ENCODE data around the gene STRN3.
"Not testable (repeated sequence)": the region's sequence is repeated elsewhere in the genome, so short reads cannot be mapped to it uniquely, and the experiment has no call there.

The STRN3 gene

GRCh38 chr14:31026077-31026449, at the start of gene STRN3:
Gene STRN3, minus strand, starts transcription at chr14:31026379. Its CDS starts 194 bp downstream, at chr14:31026185.
- DNase-seq, result no peak

DNA sequence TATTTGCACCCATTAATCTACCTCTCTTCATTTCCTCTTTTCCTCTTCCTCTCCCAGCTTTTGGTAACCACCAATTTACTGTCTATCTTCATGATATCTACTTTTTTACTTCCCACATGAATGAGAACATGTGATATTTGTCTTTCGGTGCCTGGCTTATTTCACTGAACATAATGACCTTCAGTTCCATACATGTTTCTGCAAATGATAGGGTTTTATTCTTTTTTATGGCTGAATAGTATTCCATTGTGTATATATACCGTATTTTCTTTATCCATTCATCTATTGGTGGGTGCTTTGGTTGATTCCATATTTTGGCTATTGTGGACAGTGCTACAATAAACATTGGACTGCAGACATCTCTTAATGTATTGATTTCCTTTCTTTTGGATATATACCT, 49.0 kb upstream of the STRN3 start:
- no peak for DNase-seq

GRCh38 chr14:31071151-31071550, 45.0 kb upstream of the STRN3 start:
- no peak for DNase-seq

DNA sequence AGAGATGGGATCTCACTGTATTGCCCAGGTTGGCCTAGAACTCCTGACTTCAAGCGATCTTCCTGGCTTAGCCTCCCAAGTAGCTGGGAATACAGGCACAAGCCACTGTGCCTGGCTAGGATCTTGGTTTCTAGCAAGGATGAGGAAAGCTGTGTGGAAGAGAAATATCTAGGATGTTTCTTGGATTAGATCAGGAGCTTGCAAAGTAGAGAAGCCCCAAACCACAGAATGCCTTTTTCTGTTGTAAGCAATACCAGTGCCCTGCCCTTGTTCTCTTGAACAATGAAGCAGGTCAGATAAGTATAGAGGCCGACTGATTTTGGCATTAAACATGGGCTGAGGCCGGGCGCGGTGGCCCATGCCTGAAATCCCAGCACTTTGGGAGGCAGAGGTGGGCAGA, 44.3 kb upstream of the STRN3 start:
- DNase-seq, result no peak

DNA sequence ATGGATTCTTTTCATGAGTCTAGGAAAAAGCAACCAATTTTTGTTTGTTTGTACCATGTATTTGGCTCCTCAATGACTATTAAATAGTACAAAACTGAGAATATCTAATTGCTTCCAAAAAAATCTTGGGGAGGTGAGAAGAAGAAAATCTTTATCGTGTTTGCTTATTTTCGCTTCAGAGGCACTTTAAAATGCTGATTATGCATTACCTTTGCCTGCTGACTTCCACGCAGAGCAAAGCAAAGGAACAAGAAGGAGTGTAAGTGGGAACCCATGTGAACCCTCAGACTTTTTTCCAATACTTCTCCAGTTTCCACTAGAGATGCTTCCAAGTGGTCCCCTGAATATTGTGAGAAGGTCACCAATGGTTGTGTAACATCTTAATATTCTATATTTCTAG, 43.2 kb upstream of the STRN3 start:
- DNase-seq, result no peak

GRCh38 chr14:31068235-31068634, 42.1 kb upstream of the STRN3 start:
- no peak for DNase-seq

DNA sequence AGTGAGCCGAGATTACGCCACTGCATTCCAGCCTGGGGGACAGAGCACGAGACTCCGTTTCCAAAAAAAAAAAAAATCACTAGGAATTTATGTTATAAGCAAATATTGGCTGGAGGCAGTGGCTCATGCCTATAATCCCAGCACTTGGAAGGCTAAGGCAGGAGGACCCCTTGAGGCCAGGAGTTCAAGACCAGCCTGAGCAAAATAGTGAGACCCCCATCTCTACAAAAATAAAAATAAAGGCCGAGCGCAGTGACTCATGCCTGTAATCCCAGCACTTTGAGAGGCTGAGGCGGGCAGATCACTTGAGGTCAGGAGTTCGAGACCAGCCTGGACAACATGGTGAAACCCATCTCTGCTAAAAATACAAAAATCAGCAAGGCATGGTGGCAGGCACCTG, 36.7 kb upstream of the STRN3 start:
- not testable (repeated sequence) for DNase-seq

DNA sequence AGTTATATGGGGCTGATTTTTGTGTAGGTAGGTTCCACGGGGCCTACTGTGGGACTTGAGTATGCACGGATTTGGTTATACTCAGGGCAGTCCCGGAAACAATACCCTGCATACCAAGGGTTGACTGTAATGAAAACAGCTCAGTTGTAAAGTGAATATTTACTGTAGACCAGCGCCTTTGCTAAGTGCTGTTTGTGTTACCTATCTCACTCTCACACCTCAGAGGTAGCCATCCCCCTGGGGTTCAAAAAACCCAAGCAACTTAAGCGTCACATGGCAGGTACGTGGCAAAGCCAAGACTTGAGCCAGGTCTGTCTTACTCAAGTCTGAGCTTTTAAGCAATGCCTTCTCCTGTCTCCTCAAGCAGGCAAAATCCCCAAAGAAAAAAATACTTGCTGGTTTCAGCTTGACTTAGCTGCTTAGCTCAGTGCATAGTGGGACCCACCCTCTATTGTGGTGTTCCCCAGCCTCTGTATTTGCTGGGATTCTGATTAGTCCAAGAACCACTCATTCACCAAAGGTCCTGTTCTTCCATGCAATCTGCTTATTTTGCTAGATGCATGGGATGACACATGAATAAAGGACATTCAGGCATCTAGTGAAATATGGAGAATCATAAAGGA, 34.2 kb upstream of the STRN3 start:
- no peak for DNase-seq

DNA sequence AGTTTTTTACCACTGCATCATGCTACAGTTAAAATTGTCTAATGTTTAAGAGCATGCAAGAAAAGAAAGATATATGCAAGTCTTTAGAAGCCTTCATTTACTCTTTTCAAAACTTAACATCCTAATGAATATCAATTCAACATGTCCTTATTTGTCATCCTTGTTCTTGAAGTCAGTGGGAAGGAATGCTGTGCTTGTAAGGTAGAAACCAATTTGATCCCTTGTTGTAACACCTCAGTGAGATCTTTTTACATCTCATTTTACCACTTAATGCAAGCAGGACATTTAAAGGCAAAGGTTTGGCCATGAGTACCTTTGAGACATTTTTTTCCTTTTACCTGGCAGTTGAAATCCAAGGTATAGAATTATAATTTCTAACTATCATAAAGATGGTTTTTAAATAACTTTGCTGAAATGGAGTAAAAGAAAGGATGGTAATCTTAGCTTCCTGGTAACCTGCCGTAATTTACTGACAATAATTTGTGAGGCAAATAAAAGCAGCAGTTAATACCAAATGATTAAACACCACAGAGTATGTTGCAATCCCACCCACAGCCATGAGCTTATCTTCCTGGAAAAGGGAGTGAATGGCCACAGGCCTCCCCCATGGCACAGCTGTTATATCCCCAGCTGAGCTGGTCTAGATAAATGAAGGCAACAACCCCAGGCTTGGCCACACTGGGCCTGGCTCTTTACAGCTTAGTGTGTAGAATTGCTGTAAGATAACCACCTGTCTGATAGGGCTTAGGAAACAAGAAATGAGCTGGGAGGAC, 33.2 kb upstream of the STRN3 start:
- DNase-seq, result no peak

DNA sequence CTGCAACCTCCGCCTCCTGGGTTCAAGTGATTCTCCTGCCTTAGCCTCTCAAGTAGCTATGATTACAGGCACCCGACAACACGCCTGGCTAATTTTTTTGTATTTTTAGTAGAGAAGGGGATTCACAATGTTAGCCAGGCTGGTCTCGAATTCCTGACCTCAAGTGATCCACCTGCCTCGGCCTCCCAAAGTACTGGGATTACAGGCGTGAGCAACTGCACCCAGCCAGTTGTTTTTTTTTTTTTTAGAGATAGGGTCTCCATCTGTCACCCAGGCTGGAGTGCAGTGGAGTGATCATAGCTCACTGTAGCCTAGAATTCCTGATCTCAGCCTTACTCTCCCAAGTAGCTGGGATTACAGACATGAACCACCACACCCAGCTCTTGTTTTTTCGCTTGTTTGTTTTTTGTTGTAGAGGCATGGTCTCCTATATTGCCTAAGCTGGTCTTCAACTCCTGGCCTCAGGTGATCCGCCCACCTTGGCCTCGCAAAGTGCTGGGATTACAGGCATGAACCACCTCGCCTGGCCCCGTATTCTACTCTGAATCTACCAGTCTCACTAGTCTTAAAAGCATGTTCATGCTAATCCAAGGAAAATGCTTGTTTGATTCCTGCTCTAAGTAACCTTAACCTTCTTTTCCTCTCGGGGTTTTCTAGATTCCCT, 31.7 kb upstream of the STRN3 start:
- no peak for DNase-seq

DNA sequence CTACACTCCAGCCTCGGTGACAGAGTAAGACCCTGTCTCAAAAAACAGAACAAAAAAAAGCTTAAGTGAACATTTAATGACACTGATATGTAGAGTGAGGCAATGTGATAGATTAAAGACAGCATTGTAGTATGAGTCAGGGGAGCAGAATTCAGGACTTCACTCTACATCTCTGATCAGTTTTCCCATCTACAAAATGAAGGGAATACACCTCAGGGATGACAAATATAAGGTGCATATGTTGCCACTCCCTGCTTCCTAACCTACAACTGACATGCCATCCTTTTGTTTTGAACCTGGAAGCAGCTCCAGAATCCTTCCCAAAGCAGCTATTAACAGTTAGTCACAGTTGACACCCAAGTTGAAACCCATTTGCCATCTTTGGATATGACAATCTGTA, 30.9 kb upstream of the STRN3 start:
- no peak for DNase-seq

DNA sequence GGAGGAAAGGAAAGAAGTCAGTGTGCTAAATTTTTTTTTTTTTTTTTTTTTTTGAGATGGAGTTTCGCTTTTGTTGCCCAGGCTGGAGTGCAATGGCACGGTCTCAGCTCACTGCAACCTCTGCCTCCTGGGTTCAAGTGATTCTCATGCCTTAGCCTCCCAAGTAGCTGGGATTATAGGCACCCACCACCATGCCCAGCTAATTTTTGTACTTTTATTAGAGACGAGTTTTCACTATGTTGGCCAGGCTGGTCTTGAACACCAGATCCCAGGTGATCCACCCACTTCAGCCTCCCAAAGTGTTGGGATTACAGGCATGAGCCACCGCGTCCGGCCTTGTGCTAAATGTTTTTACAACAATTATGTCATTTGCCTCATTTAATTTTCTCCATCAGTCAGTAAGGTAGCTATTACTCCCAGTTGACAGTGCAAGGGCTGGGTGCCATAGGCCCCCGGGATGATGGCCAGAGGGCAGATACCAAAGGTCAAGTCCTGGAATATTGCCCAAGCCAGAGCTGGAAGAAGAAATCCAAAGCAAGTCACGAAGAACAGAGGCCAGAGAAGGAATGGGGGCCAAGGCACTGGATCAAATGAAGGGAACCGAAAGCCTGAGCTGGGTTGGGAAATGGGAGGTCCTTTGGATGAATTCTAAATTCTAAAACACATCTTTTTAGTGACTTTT, 26.9 kb upstream of the STRN3 start:
- not testable (repeated sequence) for DNase-seq

DNA sequence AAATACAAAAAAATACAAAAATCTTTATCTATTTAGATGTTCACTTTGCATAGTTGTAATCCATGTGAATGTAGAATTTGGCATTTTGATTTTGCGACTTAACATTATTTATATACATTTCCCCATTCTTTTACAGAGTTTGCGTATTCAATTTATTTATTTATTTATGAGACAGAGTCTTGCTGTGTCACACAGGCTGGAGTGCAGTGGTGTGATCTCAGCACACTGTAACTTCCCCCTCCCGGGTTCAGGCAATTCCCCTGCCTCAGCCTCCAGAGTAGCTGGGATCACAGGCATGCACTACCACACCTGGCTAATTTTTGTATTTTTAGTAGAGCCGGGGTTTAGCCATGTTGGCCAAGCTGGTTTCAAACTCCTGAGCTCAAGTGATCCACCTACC, 25.3 kb upstream of the STRN3 start:
- no peak for DNase-seq

- DNase-seq, result no peak
These were observed 24.8 kb upstream of the STRN3 start for GRCh38 chr14:31051023-31051422.

DNA sequence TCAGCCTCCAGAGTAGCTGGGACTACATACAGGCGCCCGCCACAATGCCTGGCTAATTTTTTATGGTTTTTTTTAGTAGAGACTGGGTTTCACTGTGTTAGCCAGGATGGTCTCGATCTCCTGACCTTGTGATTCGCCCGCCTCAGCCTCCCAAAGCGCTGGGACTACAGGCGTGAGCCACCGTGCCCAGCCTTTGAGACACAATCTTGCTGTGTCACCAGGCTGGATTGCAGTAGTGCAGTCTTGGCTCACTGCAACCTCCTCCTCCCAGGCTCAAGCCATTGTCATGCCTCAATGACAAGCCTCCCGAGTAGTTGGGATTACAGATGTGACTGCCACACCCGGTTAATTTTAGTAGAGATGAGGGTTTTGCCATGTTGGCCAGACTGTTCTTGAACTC, 21.3 kb upstream of the STRN3 start:
- no peak for DNase-seq

DNA sequence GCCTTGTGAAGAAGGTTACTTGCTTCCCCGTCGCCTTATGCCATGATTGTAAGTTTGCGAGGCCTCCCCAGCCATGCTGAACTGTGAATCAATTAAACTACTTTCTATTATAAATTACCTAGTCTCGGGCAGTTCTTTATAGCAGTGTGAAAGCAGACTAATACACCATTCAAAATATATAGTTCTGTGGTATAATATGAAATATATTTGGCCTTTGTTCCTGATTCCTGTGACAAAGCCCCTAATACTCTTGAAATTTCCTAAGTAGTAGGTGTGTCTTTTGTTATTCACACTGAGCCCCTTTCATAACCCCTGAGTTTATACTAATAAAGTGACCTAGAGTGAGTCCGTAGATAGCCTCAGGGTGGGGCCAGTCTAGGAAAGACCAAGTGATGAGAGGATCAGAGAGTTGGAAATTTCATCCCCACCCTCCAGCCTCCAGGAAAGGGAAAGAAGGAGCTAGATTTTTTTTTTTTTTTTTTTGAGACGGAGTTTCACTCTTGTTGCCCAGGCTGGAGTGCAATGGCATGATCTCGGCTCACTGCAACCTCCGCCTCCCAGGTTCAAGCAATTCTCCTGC, 19.4 kb upstream of the STRN3 start:
- no peak for DNase-seq

GRCh38 chr14:31043379-31043778, 17.2 kb upstream of the STRN3 start:
- DNase-seq, result no peak

- DNase-seq, result not testable (repeated sequence)
These were observed 16.7 kb upstream of the STRN3 start for GRCh38 chr14:31042893-31043292.

DNA sequence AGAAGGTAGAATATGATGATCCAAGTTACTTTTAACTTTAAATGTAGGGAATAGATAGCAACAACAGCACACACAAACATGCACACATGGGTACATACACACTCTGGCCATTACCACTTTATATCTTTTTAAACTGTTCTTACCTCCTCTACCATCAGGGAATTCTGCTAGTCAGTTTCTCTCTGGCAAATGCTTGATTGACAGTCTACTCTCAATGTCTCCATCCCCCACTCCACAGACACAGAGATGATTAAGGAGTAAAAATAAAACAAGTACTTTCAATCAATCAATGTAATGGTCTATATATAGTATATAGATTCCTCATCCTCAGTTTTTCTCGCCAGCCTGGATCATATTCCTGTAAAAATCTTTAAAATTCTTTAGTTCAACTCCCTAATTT, 16.1 kb upstream of the STRN3 start:
- DNase-seq, result no peak

GRCh38 chr14:31038521-31039166, 12.5 kb upstream of the STRN3 start:
- no peak for DNase-seq

DNA sequence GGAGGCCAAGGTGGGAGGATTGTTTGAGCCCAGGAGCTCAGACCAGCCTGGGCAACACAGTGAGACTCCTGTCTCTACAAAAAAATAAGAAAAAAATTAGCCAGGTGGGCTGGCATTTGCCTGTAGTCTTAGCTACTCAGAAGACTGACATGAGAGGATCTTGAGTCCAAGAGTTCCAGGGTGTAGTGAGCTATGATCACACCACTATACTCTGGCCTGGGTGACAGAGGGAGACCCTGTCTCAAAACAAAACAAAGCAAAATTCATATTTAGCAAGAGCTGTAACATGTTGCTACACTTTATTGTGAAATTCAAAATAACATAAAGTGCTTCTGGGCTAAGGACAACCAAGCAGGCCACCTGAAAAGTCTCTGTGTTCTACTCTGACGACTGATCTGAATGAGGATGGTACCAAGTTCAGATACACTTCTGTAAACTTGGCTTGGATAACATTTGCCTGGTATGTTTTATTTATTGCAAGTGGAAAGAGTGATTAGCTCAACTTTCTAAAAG, 11.6 kb upstream of the STRN3 start:
- DNase-seq, result no peak

DNA sequence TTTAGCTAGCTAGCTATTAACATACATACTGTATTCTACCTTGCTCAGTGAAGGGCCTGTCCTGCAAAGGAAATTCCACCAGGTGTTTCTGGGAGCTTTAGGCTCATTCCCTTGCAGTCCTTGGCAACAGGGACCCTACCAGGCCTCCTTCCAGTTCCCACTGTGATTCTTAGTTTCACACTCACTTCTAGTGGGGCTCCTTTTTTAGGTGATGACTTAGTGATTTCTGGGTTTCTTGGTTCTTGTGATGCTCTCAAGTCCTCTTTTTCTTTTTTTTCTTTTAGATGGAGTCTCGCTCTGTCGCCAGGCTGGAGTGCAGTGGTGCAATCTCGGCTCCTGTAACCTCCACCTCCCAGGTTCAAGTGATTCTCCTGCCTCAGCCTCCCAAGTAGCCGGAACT, 10.4 kb upstream of the STRN3 start:
- no peak for DNase-seq

GRCh38 chr14:31030469-31030868, 4.3 kb upstream of the STRN3 start:
- DNase-seq, result no peak
